ENCODE measurements around the gene PRR36.

Gene PRR36

DNA sequence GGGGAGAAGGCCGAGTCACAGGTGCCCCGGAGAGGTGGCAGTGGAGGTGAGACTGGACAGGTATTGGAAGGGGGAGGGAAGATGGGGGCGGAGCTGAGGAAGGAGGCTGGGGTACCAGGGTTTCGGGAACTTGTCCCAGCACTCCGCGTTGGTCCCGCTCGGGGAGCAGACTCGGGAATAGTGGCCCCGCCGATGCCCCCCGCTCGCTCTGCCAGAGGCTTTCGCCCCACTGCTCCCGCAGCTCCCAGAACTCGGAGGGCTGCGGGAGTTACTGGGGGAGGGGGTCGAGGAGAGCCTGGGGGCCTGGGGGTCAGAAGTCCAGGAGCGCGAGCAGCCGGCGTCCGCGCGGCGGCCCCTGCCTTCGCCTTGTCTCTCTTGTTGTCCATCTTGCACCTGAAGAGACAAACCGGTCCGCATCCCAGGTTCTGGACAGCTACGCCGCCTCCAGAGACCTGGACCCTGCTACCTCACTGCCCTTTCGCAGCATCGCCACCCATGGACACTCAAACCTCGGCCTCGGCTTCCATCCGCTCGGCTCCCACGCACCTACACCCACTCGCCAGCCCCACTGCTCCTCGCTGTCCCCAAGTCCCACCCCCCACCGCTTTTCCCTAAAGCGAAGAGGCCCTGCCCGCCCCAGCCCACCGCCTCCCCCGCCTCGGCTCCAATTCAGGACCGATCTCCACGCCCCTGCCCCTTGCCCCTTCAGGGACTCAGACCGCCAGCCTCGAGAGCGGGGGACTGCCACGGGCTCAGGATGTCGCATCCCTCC, 700 bp downstream of the PRR36 start:
- DNase-seq: peak in 1 of 56 donors; percentile 39

DNA sequence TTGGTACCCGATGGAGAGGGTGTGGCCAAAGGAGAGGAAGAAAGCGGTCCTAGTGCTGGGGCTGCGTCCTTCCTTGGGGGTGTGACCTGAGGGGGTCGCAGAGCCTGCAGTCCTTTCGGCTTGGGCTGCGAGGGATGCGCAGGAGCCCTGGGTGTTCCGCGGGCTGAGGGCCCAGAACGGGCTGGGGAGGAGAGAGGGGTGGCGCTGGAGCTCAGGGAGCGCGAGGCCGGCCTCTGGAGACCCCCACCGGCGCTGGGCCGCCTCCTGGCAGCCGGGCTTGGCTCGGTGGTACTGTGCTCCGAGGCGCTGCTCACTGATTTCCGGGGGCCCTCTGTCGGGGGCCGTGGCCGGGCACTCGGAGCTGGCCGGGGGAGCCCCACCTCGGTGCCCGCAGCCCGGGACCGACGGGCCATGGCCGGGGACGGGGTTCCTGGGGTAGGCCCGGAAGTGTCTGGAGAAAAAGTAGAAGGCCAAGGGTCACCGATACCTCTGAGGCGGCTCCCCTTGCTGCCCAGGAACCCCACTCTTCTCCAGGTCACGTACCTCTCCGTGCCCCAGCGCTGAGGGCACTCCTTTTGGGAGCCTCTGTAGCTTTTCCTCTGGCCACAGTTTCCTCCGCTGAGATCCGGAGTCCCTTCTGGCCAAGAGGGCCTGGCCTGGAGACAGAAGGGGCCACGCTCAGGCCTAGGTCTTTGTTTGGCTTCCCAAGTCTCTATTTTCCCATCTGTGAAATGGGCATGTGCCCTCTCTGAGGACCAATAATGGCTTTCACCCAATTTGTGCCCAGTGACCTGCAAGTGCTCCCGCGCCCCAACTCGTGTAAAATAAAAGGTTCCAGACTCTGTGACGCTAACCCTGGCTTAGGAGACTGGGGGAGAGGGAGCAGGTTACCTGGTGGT, 1.6 kb downstream of the PRR36 start:
- no peak for DNase-seq

DNA sequence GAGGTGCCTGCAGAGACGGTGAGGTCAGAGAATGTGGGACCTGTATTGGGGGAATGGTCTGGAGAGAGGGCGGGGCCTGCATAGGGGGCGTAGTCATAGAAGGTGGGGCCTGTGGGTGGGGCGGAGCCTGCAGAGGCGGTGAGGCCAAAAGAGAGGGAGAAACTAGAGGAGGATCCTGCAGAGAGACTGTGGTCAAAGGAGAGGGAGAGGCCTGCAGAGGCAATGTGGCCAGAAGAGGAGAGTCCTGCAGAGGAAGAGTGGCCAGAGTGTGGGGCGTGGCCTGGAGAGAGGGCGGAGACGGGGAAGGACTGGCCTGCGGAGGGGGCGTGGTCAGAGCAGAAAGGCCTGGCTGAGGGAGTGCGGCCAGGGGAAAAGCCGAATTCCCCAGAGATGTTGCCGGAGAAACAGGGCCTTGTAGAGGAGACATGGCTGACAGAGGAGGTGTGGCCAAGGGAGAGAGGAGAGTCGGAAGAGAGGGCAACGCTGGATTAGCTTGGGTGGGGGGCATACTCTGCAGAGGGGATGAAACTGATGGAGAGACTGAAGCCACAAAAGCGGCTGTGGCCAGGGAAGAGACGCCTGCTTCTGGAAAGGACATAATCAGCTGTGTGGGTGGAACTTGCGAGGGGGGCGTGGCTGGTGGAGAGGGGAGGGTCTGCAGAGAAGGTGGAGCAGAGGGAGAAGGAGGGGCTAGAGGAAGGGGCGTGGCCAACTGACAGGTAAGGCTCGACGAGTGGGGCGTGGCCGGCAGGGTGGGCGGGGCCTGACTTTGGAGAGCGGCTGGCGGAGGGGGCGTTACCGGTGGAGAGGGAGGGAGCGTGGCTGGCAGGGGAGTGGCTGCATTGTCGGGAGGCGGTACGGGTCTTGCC, 2.5 kb downstream of the PRR36 start:
- DNase-seq: peak in 47 of 56 donors; percentile 13 to 89 (median 53)

DNA sequence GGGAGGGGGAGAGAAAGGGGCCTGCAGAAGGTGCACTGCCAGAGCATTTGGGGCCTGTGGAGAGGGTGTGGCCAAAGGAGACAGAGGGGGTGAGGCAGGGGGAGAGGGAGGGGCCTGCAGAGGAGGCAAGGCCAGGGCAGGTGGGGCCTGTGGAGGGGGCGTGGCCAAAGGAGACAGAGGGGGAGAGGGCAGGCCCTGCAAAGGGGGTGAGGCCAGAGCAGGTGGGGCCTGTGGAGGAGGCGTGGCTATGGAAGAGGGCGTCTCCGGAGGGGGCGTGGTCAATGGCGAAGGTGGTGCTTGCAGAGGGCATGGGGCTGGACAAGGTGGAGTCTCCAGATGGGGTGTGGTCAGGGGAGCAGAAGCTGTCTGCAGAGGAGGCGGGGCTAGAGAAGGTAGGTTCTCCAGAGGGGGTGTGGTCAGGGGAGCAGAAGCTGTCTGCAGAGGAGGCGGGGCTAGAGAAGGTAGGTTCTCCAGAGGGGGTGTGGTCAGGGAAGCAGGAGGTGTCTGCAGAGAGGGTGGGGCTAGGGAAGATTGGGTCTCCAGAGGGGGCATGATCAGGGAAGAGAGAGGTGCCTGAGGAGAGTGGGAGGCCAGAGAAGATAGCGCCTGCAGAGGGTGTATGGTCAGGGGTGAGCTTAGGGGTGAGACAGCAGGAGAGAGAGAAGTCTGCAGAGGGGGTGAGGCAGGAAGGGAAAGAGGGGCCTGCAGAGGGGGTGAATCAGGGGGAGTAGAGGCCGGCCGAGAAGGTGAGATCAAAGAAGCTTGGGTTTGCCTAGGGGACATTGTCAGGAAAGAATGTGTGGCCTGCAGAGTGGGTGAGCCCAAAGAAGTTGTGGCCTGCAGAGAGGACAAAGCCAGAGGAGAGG, 3.4 kb downstream of the PRR36 start:
- peak in 38 of 56 donors; percentile 13 to 85 (median 50) for DNase-seq

DNA sequence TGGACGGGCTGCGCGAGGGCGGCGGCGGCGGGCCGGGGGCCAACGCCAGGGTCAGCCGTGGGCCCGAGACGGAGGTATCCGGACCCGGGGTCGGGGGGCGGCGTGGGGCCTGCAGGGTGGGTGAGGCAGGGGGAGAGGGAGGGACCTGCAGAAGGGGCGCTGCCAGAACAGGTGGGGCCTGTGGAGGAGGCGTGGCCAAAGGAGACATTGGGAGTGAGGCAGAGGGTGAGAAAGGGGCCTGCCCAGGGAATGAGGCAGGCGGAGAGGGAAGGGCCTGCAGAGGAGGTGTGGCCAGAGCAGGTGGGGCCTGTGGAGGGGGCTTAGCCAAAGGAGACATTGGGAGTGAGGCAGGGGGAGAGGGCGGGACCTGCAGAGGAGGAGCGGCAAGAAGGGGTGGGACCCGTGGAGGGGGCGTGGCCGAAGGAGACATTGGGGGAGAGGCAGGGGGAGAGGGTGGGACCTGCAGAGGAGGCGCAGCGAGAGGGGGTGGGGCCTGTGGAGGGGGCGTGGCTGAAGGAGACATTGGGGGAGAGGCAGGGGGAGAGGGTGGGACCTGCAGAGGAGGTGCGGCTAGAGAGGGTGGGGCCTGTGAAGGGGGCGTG, 4.2 kb downstream of the PRR36 start:
- DNase-seq: peak in 27 of 56 donors; percentile 8 to 82 (median 47)

DNA sequence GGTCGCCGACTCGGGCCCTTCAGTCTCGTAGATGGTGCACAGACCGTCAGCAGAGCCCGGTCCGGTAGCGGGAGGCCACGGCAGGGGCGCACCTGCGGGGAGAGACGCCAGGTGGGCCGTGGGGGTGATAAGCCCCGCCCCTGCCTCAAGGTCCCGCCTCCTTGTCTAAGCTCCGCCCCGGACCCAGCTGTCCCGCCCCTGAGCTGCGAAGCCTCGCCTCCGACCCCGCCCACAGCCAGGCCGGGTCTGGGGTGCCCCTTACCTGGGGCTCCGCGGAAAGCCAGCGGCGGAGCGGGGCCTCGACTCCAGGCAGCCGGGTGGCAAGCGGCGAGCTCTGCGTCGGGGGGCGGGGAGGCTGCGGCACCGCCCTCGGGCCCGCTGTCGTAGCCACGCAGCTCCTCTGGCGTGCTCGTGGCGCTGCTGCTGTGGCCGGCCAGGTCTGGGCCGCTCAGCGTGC, 4.7 kb downstream of the PRR36 start:
- peak in 34 of 56 donors; percentile 11 to 74 (median 55) for DNase-seq

DNA sequence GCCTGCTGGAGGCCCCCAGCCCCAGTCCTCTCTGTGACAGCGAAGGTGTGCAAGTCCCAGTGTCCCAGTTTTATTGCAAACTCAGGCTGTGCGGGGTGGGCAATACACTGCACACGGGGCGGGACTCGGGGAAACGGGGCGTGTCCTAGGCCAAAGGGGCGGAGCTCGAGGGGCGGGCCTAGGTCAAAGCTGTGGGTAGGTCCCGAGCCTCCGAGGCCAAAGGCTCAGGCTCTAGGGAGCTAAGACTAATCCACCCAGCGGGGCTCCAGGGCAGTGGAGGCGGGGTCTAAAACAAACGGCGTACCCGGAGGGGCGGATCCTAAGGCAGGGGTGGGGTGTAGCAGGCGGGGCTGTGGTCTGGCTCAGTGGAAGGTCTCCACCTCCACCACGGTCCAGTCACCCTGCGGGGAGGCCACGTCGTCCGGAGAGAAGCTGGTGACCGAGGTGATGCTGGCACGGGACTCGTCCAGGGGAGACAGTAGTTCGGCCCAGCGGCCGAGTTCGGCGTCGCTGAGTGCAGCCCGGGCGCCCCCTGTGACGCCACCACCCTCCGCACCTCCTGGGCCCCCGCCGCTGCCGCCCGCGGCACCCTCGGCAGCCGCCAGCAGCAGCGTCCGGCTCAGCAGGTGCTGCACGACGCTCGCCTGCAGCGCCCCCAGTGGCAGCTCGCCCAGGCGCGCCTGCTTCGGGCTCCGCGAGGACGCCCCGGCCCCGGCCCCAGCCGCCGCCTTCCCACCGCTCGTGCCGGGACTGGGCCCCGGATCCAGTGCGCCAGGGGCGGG, 5.3 kb downstream of the PRR36 start:
- DNase-seq: peak in 37 of 56 donors; percentile 11 to 72 (median 47)

DNA sequence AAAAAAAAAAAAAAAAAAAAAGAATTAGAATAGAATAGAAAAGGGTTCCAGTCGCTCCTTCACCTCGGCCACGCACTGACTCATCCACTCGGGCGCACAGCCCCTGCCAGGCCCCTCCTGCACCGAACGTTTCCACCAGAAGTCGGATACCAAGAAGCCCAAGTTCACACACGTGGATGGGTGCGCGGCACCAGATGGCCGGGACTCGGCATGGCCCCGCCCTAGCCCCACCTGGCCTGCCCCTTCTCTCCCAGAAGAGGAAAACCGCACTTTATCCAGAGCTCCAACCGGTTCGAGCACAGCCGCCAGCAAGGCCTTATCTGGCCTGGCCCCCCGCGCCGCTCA, 5.9 kb downstream of the PRR36 start:
- DNase-seq: no peak

DNA sequence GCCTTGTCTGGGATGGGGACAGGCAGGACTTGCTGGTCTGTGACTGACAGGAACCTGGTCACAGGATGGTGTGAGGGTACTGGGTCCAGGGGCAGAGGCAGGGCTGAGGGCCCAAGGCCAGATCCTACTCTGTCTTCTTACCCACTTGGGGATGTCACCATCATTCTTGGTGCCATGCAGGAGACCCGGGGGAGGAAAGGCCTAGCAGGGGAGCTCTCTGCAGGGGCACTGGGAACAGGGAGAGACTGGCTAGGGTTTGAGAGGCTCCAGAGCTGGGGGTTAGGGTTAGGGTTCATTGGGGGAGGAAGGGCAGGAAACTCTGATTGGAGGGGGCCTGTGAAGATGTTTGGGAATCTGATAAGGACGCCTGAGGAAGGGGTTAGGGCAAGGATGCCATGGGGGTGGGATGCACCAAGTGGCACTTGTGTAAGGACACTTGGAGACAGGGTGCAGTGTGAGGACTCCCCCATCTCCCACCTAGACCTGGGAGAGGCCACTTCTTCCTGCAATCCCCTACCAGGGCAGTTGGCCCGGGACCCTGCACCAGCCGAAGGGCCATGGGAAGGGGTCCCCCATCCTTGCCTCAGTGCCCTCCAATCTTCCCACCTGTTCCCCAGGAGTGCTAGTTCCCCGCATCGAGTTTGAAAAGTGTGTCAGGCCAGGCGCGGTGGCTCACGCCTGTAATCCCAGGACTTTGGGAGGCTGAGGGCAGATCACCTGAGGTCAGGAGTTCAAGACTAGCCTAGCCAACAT, 6.9 kb downstream of the PRR36 start:
- DNase-seq: no peak

DNA sequence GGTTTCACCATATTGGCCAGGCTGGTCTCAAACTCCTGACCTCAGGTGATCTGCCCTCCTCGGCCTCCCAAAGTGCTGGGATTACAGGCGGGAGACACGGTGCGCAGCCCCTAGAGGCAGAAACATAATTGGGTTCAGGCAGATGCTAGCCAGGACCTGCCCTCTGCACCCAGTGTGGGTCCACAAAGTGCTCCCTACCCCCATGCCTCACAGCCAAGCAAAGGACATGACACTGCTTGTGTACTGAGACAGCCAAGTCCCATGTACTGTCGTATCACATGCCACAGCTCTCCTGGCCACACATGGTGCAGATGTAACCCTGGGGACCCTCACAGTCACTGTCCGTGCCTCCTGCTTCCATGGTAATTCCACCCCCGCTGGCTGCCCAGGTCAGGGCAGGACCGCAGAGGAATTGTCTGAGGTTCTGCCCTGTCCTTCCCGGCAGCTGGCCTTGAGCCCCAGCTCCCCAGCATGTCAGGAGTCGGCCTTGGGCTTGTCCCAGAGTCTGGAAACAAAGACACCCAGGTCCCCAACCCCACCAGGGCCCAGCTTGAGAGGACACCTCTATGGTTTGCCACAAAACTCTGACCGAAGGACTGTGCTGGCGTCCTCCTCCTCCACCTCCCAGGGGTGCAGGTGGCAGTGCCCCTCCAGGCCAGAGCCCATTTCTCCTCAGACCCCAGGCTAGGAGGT, 7.6 kb downstream of the PRR36 start:
- no peak for DNase-seq

DNA sequence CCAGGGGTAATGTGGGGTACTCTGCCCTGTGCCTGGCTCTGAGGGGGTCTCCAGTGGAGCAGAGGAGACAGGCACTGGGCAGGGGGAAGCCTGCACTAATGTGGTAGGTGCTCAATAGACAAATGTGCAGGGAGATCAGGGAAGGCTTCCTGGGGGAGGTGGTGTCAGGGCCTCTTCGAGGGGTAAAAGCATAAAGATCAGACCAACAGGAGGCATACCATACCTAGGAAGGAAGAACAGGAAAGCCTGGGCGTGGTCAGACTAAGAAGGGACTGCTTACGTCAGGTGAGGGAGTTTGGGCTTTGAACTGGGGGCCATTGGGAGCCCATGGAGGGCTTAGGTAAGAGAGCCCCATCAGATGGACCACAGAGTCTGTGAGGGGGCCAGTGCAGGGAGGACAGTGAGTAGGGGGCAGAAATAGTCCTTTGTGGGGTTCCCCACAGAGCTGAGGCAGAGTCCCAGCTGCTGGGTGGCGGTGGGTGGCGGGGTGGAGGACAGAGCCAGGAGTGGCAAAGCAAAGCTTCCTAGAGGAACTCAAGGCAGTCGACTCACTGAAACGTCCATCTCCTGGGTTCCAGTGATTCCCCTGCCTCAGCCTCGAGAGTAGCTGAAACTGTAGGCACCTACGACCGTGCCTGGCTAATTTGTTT, 8.8 kb downstream of the PRR36 start:
- no peak for DNase-seq

DNA sequence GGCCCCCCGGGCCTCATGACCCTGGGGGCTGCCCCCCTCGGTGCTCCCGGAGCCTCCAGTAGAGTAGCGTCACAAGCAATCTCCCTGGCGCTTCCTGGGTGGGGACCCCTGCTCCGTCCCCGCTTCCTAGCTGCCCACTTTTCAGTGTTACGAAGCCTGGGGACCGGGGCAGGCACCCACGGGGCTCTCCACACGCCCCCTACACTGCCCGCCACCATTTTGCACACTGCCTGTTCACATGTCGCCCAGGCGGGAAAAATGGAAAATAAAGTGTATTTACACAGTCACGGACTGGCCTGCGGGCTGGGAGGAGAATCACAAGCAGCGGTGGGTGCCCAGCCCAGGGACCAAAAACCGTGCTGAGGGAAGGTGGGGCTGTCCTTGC, 9.5 kb downstream of the PRR36 start:
- DNase-seq: no peak

DNA sequence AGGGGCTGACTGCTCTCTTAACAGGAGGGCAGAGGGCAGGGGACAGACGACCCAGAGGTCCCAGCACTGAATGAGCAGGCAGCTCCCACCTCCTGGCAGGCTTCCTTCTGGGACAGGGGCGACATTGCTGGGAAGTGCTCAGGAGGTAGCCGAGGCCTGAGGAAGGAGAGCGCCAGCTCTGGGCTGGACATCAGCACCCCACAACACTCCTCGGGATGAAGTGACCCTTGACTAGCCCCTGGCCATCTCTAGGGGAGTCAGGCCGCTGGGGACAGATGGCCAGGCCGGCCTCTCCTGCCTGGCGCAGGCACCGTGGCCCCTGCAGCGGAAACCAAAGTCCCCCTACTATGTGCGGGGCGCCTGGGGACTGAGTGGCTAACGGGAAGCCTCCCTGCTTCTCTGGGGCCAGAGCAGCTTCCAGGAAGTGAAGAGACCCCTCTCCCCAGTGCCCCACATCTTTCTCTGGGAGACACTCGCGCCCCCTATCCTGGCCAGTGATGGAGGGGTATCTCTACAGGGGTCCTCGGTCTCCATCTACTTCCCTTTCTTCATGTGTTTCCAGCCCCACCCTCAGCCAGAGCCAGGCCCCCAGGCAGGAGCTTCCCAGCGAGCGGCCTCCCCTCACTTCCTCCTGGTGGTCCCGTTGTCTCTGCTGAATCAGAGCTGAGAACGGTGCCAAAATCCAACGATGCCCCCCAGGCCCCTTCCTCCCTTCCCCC, 10.1 kb downstream of the PRR36 start:
- no peak for DNase-seq

DNA sequence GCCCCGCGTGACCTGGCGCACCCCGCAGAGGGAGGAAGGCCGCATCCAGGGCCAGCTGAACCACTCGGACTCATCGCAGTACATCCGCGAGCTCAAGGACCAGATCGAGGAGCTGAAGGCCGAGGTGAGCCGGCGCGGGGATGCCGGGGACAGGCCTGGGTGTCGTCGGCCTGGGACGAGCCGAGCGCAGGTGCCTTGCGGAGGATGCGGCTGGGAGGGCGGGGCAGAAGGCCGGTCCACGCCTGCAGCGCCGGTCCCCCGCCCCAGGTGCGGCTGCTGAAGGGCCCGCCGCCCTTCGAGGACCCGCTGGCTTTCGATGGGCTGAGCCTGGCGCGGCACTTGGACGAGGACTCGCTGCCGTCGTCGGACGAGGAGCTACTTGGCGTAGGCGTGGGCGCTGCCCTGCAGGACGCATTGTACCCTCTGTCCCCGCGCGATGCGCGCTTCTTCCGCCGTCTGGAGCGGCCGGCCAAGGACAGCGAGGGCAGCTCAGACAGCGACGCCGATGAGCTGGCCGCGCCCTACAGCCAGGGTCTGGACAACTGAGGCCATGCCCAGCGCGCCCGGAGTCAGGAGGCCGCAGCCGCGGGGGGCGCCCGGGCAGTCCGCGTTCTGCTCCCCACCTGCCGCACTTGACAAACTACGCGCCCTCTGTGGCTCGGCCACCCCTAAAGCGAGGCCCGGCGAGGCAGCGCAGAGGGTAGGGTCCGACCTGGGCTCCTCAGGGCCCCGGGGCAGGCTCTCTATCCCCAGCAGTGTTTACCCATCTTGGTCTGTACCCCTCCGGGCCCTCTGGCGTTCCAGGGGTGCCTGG, 10.8 kb downstream of the PRR36 start:
- no peak for DNase-seq

DNA sequence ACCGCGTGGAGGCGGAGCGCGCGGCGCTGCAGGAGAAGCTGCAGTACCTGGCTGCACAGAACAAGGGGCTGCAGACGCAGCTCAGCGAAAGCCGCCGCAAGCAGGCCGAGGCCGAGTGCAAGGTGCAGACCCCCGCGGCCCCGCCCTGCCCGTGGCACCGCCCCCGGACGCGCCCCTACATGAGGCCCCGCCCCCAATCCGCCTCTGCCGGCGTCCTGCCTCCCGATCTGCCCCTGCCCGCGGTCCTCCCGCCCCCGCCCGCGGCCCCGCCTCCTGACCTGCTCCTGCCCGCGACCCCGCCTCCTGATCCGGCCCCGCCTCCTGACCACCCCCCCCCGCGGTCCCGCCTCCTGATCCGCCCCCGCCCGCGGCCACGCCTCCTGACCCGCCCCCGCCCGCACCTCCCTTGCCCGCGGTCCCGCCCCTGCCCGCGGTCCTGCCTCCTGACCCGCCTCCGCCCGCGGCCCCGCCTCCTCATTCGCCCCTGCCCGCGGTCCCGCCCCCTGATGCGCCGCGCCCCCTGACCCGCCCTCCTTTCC, 11.7 kb downstream of the PRR36 start:
- peak in 34 of 56 donors; percentile 7 to 79 (median 32) for DNase-seq
